ENCODE data around the gene GULP1. TPM values are rescaled to one million over a fixed set of nuclear protein-coding genes. Genes with fewer than 3 reads are reported as not detected.
"Not testable (repeated sequence)": the region's sequence is repeated elsewhere in the genome, so short reads cannot be mapped to it uniquely, and the experiment has no call there.

Gene GULP1
- polyA plus RNA-seq, 5 donors, result 63.9 to 113 (median 95.5) TPM

DNA sequence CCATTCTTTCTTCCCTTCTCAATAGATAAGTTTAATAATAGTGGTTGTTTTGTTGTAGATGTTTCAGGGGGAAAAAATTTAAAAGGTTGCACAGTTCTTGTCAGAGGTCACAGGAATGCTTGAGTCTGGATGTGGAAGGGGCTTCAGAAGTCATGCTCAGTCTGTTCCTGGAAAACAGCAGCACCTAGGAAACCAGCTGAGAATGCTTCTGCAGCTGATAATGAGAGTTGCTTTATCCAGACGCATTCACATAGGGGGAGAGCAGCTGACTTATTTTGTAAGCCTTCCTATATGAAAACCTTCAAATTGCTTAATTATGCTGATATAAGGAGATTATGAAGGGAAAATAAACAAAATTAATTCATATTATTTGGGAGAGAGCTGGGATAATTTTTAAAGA, 235.5 kb downstream of the GULP1 start:
- peak in 1 of 2 donors; percentile 19 for DNase-seq

DNA sequence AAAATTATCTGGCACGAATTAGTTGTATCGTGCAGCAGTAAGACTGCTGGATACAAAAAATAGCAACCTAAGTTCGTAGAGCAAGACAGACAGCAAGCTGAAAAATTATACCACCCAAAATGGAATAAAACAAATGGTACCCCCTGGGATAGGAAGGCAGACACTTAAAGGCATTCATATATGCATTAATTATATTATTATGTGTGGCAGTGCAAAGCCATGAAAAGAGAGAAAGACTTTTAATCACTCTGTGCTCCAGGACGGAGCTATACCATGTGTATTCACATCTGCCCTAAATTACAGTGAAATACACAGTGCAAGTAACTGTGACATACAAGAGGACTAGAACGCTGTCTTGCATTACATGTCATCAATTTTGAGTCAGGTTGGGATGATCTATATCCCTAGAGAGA, 235.9 kb downstream of the GULP1 start:
- DNase-seq, result peak in 1 of 2 donors; percentile 12

DNA sequence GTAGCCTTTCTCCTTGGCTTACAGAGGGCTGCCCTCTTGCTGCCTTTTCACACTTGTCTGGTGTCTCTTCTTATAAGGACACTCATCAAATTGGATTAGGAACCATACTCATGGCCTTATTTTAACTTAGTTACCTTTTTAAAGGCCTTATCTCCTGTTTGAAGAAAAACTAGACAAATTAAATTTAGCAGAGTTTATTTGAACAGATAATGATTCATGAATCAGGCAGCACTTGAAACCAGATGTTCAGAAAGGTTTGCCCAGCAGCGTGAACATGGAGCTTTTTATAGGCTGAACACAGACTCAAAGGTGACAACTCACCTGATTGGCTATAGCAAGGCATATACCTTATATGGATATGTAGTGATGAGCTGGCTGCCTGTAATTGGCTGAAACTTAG, 238.0 kb downstream of the GULP1 start:
- no peak for DNase-seq

DNA sequence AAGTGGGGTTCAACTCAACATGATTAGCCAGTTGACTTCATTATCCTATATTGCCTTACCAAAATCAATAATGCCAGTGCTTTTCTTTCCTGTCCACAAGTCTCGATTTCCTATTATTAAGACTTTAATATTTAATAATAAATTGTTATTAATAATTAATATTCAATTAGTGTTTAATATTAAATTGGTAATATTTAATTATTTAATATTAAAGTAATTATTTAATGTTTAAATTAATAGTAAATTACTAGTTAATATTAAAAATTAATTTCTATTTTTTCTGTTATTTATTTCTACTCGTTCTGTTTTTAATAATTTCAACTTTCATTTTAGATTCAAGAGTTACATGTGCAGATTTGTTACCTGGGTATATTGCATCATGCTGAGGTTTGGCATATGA, 243.2 kb downstream of the GULP1 start:
- no peak for DNase-seq

DNA sequence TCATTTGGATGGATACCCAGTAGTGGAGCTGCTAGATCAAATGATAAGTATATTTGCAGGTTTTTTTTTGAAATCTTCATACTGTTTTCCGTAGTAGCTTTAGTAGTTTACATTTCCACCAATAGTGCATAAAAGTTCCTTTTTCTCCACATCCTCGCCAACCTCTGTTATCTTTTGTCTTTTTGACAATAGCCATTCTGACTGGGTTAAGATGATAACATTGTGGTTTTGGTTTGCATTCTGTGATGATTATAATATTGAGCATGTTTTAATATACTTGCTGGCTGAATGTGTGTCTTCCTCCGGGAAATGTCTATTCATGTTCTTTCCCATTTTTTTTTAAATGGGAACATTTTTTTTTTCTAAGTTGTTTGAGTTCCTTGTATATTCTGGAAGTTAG, 260.0 kb downstream of the GULP1 start:
- no peak for DNase-seq

DNA sequence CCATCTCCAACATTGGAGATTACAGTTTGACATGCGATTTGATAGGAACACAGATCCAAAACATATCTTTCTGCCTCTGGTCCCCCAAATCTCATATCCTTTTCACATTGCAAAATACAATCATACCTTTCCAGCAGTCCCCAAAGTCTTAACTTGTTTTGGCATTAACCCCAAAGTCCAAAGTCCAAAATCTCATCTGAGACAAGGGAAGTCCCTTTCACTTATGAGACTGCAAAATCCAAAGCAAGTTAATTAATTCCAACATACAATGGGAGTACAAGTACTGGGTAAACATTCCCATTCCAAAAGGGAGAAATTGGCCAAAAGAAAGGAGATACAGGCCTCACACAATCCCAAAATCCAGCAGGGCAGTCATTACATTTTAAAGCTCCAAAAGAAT, 265.4 kb downstream of the GULP1 start:
- no peak for DNase-seq

DNA sequence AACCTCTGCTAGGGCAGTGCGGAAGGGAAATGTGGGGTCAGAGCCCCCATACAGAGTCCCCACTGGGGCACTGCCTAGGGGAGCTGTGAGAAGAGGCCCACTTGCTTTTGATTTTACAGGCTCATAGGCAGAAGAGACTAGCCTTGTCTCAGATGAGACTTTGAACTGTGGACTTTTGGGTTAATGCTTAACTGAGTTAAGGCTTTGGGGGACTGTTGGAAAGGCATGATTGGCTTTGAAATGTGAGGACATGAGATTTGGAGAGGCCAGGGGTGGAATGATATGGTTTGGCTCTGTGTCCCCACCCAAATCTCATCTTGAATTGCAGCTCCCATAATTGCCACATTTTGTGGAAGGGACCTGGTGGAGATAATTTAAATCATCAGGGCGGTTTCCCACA, 267.8 kb downstream of the GULP1 start:
- not testable (repeated sequence) for DNase-seq

DNA sequence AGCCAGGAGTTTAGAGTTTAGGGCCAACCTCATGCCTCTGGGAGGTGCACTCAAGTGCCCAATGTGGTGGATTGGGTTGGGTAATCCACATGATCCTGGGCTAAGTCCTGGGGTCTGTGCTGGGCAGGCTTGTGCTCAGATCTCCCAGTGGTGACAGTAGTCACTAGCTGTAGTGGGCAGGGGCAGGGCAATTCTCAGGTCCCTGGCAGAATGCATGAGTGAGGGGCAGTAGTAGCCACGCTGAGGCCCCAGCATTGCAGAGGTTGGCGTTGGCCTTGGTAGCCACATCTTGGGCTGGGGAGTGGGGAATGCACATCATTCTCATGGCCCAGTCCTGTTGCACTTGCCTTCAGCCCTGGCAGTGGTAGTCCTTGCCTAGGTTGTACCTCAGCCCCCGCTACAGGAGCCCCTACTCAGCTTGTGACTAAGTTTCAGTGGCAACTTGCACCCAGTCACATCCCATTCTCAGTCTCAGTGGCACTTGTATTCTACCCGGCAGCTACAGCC, 269.9 kb downstream of the GULP1 start:
- no peak for DNase-seq

DNA sequence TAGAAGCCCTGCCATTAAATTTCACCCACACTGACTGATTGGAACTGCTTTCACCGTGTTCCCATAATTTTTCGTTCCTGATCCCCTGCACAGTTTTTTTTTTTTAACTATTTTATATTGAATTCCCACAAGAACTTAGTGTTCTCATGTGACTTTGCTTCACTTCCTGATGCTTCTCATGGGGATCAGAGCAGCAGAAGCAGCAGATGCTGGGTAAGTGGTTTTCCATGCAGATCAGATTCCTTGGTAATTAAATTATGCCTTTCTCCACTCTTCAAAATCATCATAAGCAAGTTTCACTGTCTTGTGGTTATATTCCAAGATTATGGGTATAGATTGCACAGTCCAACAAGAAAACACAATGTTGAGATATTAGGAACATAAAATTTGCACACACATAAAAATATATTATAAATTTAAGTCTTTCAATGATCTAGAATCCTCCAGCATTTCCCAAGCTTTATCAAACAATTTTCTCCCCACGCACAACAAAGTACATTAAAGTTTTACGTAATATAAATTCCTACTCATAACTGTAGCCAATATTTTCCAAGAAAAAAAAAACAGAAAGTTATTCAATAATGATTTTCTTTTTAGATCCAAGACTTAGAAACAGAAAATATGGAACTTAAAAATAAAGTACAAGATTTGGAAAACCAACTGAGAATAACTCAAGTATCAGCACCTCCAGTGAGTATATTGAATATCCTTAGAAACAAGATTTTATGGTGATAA, 277.9 kb downstream of the GULP1 start:
- no peak for DNase-seq

DNA sequence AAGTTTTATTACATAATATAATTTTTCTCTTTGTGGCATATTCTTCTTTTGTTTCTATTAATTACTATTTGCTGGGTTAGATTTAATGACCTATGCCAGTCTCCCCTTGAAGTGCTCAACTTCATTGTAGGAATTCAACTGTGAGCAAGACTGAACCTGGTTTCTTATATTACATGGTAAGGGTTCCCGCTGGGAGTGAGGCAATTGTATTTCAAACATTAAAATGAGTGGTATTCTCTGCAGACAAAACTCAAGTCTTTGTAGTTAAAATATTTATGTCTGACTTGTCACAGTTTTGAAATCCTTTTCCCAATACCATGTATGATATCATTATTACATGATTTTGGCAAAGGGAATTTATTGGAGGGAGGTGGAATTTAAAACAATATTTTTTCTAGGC, 278.7 kb downstream of the GULP1 start:
- no peak for DNase-seq

DNA sequence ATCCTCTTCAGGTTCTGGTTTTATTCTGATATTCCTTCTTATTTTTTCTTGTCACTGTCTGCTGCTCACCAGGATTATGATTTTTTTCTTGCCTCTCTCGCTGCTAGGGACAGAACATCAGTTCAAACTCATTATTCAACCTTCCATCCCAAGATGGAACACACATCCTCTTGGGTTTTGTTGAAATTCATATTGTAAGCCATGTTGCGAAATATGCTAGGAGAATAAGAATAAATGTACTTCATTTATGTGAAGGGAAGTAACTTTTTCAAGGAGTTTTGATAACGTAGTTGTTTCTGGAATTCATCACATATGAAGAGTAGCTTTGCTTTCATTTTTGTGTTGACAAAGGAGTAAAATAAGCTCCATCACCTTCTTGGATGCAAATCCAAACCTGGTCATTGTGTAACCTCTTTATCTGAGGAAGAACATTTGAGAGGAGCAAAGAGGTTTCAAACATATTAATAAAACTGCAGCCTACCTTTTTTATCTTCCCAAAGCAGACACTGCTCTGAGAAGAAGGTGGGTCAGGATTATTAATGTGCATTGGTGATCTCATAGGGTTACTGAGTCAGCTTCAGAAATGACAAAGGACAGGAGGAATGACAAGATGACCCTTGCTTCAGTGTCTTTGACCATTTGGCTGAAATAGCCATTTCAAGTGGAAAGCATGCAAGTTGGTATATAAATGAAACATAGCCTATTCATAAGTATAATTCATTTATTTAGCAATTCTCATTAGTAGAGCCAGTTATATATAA, 280.0 kb downstream of the GULP1 start:
- DNase-seq, result no peak

DNA sequence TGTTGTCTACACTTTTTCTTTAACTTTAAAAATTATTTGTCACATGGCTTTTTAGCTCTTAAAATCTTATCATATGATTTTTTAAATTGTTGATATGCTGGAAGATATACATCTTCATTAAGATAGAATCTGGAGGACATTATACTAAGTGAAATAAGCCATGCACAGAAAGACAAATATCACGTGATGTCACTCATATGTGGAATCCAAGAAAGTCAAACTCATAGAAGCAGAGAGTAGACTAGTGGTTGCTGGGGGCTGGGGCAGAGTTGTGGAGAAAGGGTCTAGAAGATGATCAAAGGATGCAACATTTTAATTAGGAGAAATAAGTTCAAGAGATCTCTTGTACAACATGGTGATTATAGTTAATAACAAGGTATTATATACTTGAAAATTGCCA, 280.9 kb downstream of the GULP1 start:
- no peak for DNase-seq

DNA sequence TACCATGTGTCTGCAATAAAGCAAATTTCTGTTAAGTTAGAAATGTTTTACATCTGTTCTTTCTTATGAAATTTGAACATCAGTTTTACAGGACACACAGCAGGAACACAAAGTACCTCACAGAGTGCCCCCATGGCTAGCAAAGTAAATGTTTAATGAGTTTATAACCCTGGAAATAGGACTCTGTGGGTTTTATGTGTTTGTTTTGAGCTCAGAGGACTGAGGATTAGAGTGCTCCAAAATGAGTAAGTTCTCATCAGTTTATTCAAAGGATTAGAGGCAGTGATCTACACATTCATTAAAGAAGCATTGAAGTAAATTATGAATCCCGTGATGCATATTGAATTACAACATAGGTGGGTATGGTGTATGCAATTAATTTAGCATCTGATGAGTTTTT, 281.8 kb downstream of the GULP1 start:
- no peak for DNase-seq

DNA sequence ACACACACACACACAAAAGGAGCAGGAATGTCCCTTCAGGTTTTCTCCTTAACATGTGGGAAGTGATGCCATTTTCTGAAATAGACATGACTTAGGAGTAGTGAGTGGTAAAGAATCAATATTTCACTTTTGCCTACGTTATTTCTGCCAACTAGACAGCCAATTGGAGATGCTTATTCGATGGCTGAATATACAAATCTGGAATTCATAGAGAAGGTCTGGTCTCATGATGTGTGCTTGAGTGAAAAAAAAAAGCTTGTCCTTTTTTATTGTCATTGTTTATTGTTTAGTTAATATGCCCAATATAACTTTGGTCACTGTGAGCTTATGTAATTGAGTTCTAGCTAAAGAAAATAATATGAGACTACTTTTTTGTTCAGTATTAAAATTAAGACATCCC, 284.3 kb downstream of the GULP1 start:
- no peak for DNase-seq

DNA sequence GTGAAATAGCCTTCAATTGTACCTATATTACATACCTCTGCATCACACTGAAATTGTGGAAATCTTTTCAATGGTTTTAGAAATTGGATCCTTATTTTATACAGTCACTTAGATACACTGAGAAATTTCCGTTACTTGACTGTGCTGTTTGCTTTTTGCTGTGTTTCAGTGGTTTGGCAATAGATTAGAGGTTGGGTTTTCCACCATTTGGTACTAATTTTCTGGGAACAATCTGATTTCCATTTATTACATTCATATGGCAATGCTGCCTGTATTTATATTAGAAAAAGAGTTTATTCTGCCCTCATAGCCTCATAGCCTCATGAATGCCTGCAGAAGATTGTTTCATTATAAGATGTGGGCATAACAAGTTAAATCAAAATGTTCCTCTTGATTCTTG, 285.0 kb downstream of the GULP1 start:
- DNase-seq, result no peak

DNA sequence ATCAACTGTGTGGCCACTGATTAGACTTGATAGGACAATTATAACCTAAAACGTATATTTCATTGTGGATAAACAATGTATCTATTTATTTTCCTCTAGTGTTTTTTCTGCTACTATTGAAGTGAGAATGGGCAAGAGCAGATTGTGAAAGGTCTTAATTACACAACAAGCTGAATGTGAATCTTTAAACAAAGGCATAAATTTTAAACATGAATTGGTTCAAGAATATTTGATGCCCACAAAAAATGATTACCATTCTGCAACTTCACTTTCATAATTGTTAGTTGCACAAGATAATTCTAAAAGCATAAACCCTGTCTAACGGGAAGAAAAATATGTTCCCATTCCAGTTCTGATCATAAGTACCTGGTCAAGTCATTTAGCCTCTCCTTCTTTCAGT, 285.6 kb downstream of the GULP1 start:
- no peak for DNase-seq

DNA sequence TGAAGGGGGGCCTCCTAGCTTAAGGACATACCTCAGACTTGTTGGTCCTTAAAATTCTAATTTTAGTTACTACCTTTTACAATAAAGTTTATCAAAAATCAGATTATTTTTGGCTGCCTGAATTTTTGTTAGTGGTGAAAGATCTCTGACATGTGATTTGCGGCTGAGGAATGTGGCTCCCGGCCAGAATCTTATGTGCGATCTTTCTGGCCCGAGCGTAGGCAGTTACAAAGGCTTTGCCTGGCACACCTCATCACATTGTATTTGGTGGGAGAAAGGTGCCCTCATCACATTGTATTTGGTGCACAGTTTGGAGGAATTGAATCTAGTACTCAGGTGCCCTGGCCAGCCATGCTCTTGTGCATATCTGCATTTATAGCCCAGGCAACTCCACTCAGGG, 289.1 kb downstream of the GULP1 start:
- no peak for DNase-seq

DNA sequence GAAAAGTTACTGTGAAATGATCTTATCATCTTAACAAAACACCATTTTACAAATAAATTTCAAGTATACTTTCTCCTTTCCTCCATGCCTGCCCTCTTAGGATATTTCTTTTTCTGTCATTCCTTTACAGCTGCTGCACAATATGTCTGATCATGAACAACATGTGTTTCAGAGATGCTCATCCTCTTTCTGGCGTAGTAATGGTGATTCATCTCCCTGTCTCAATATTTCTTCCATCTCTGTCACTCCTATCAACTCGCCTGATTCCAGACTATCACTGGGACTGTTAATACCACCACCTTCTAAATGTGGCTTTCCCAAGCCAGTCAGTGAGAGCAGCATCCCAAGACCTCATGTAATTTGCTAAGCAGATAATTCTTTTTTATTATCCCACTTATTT, 290.5 kb downstream of the GULP1 start:
- DNase-seq, result no peak

DNA sequence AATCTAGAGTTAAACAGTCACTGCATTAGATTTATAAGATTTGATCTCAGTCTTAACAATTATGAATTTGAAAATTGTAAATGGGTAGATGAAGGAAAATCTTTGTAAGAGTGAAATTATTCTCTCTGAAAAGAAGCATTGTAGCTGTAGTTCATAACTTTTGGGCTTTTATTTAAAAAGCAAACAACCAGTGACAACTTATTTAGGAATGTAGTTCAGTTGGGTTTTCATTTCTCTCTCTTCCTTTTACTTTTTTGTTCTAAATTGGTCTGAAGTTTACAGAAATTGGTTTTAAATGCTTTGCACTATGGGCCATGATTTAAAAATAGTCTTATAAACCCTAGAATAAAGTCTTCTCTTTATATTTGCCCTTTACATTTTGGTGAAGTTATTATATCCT, 296.6 kb downstream of the GULP1 start:
- no peak for DNase-seq

DNA sequence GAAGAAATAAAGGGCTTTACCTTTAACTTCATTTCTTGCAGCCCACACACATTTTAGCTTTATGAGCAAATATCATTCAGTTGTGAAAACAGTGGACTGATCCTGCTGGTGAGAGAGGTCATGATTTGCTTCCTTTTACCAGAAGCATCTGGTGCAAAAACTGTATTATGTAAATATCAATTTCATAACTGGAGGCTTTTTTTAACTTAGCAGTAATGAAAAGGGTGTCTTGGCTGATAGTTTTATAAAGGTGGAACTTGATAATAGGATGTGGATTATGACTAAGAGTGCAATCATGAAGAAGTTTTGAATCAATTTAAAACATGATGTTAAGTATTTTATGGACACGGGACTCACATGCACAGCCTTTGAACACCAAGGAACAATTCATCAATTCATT, 304.4 kb downstream of the GULP1 start:
- no peak for DNase-seq

DNA sequence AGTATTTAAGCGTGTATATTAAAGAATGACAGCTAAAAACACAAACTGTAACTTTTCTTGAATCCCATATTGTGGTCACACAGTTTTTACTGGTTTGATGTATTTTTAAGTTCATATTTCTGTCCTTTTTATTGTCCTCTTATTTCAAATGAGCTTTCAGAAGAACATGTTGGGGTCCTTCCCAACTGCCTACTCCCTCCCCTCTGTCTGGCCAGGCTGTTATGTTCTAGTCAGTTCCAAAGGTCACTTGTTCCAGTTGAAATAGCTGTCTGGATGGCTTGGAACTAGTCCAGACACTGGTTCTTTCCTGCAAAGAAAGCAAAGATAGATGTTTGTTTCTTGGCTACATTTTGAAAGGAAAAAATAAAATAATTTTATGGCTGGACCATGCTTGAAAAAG, 306.9 kb downstream of the GULP1 start:
- no peak for DNase-seq

DNA sequence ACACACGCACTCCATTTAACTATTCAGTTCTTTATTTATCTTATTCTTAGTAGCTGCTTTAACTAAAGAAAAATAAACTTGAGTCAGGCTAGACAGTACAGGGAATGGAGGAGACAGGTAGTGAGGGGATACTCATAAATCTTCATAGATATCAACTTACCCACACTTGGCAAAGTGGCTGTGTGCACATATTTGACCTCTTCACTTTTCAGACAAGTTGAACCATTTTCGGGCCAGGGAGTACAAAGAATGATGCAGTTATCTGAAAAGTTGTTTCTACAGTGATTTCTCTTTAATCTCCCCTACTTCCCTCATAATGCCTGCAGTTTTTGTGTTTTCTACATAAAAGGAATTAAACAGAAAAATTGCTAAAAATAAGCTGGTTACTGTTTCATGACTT, 307.5 kb downstream of the GULP1 start:
- no peak for DNase-seq

DNA sequence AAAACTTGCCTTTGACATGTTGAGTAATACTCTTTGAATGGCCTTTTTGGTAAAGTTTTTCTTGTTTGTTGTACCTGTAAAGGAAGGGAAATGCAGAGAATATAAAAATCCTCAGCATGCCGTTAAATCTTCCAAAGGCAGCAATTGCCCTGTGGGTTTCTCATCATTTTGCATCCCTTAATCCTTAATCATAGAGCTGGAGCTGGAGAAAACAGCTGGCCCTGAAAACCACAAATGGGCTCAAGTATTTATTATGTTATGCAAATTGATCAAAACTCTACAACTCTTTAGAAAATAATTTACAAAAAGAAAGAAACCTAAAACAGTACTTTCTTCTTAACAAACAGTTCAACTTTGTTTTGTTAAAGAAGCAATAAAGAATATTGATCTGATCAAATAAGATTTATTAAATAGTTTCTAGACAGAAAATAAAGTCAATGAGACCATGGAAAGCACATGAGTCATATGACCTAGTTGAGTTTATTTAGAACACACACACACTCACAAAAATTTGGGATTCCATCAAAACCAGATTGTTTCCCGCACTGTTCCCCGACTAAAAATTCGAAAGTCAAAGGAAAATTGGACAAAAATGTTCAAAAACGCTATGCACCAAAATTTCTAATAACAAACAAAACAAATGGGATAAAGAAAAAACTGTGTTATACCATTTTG, 309.0 kb downstream of the GULP1 start:
- DNase-seq, result no peak

Data from right lung (tissue), 5 donors.